ENCODE measurements around the gene REPS2.

Gene REPS2

DNA sequence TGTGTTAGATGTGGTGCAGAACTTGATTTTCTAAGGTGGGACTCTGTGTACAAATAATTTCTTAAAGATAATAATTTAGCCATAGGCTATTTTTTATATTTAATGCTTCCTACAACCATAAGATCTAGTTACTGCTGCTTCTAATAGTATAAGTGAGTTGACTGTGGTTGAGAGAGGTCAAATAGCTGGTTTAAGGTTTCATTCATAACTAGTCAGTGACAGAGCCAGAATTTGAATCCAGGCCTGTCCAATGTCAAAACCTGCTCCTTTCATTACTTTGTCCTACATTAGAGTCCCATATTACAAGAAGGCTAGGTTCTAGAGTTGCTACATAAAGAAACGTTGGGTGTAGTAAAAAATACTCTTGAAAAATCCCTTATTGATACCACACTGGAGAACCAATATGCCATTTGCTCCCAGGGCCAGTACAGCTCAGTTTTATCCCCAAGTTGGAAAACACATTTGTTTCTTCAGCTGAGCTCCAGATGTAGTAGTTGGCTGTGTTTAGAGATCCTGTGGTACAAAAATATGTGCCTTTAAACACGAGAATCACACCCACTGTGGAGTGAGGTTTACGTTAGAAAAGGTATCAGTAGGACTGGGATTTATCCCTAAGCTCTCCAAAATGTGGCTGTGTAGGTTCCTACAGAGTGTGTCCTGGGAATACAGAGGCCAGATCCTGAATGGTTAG, 84.3 kb downstream of the REPS2 start:
- Histone ChIP-seq H3K36me3 (ENCODE audit: control insufficient read depth in 2 of 2, insufficient read depth in 2 of 2, low read length in 2 of 2) (no peaks in the 10 kb centered on the region), H3K9ac (ENCODE audit: low read depth in 1 of 2, low read length in 2 of 2) (no peak overlapping the region), H3K27me3 (ENCODE audit: control insufficient read depth in 2 of 2, insufficient read depth in 2 of 2, low read length in 2 of 2) (peaks cover 0 to 8% of the 10 kb centered on the region in 2 donors), H3K4me3 (ENCODE audit: low read length in 2 of 2) (no peak overlapping the region), H3K4me1 (ENCODE audit: control insufficient read depth in 2 of 2, insufficient read depth in 2 of 2, low read length in 2 of 2) (peaks cover 0 to 2% of the 10 kb centered on the region in 2 donors), H3K27ac (ENCODE audit: low read depth in 2 of 2, low read length in 2 of 2) (no peak overlapping the region), H3K9me3 (ENCODE audit: control insufficient read depth in 2 of 2, low read length in 2 of 2) (no peaks in the 10 kb centered on the region)

- Histone ChIP-seq H3K9ac (ENCODE audit: low read depth in 1 of 2, low read length in 2 of 2) (no peak overlapping the region), H3K27ac (ENCODE audit: low read depth in 2 of 2, low read length in 2 of 2) (no peak overlapping the region), H3K4me3 (ENCODE audit: low read length in 2 of 2) (no peak overlapping the region), H3K4me1 (ENCODE audit: control insufficient read depth in 2 of 2, insufficient read depth in 2 of 2, low read length in 2 of 2) (peaks cover 0 to 2% of the 10 kb centered on the region in 2 donors), H3K9me3 (ENCODE audit: control insufficient read depth in 2 of 2, low read length in 2 of 2) (no peaks in the 10 kb centered on the region), H3K36me3 (ENCODE audit: control insufficient read depth in 2 of 2, insufficient read depth in 2 of 2, low read length in 2 of 2) (no peaks in the 10 kb centered on the region), H3K27me3 (ENCODE audit: control insufficient read depth in 2 of 2, insufficient read depth in 2 of 2, low read length in 2 of 2) (peaks cover 0 to 8% of the 10 kb centered on the region in 2 donors)
Observed at GRCh38 chrX:17031827-17032226, 85.4 kb downstream of the REPS2 start.

GRCh38 chrX:17032351-17032750, 85.9 kb downstream of the REPS2 start:
- H3K9ac ChIP-seq (ENCODE audit: low read depth in 1 of 2, low read length in 2 of 2): no peak overlapping the region
- H3K27ac ChIP-seq (ENCODE audit: low read depth in 2 of 2, low read length in 2 of 2): no peak overlapping the region
- H3K9me3 ChIP-seq (ENCODE audit: control insufficient read depth in 2 of 2, low read length in 2 of 2): no peaks in the 10 kb centered on the region
- H3K4me1 ChIP-seq (ENCODE audit: control insufficient read depth in 2 of 2, insufficient read depth in 2 of 2, low read length in 2 of 2): peaks cover 0 to 2% of the 10 kb centered on the region in 2 donors
- H3K4me3 ChIP-seq (ENCODE audit: low read length in 2 of 2): no peak overlapping the region
- no peaks in the 10 kb centered on the region for H3K36me3 ChIP-seq (ENCODE audit: control insufficient read depth in 2 of 2, insufficient read depth in 2 of 2, low read length in 2 of 2)
- H3K27me3 ChIP-seq (ENCODE audit: control insufficient read depth in 2 of 2, insufficient read depth in 2 of 2, low read length in 2 of 2): peaks cover 0 to 8% of the 10 kb centered on the region in 2 donors

GRCh38 chrX:17033225-17033624, 86.8 kb downstream of the REPS2 start:
- peaks cover 0 to 4% of the 10 kb centered on the region in 2 donors for H3K27me3 ChIP-seq (ENCODE audit: control insufficient read depth in 2 of 2, insufficient read depth in 2 of 2, low read length in 2 of 2)
- H3K4me1 ChIP-seq (ENCODE audit: control insufficient read depth in 2 of 2, insufficient read depth in 2 of 2, low read length in 2 of 2): peaks cover 0 to 2% of the 10 kb centered on the region in 2 donors
- H3K36me3 ChIP-seq (ENCODE audit: control insufficient read depth in 2 of 2, insufficient read depth in 2 of 2, low read length in 2 of 2): no peaks in the 10 kb centered on the region
- no peaks in the 10 kb centered on the region for H3K9me3 ChIP-seq (ENCODE audit: control insufficient read depth in 2 of 2, low read length in 2 of 2)
- H3K27ac ChIP-seq (ENCODE audit: low read depth in 2 of 2, low read length in 2 of 2): no peak overlapping the region
- no peak overlapping the region for H3K4me3 ChIP-seq (ENCODE audit: low read length in 2 of 2)
- H3K9ac ChIP-seq (ENCODE audit: low read depth in 1 of 2, low read length in 2 of 2): no peak overlapping the region

DNA sequence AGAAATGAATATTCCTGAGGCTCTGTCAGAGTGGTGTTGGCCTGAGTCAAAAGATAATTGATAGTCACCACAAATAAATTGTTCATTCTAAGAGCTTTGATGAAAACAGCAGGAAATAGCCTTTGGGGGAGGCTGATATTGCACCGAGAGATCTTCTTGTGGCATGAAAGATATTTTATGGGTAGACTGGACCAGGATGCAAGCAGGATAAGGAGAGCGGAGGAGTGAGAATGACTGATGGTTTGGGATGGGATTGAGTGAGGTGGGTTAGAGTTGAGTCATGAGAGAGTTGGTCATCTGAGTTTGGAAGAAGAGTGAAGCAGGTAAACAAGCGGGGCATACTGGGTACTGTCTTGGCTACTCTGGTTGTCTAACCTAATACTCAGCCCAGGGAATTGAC, 88.7 kb downstream of the REPS2 start:
- Histone ChIP-seq H3K36me3 (ENCODE audit: control insufficient read depth in 2 of 2, insufficient read depth in 2 of 2, low read length in 2 of 2) (no peaks in the 10 kb centered on the region), H3K27me3 (ENCODE audit: control insufficient read depth in 2 of 2, insufficient read depth in 2 of 2, low read length in 2 of 2) (peaks cover 0 to 6% of the 10 kb centered on the region in 2 donors), H3K9me3 (ENCODE audit: control insufficient read depth in 2 of 2, low read length in 2 of 2) (no peaks in the 10 kb centered on the region), H3K4me1 (ENCODE audit: control insufficient read depth in 2 of 2, insufficient read depth in 2 of 2, low read length in 2 of 2) (peaks cover 0 to 2% of the 10 kb centered on the region in 2 donors), H3K9ac (ENCODE audit: low read depth in 1 of 2, low read length in 2 of 2) (no peak overlapping the region), H3K27ac (ENCODE audit: low read depth in 2 of 2, low read length in 2 of 2) (no peak overlapping the region), H3K4me3 (ENCODE audit: low read length in 2 of 2) (no peak overlapping the region)

GRCh38 chrX:17036171-17036961, 89.9 kb downstream of the REPS2 start:
- H3K4me1 ChIP-seq (ENCODE audit: control insufficient read depth in 2 of 2, insufficient read depth in 2 of 2, low read length in 2 of 2): no peaks in the 10 kb centered on the region
- no peak overlapping the region for H3K27ac ChIP-seq (ENCODE audit: low read depth in 2 of 2, low read length in 2 of 2)

DNA sequence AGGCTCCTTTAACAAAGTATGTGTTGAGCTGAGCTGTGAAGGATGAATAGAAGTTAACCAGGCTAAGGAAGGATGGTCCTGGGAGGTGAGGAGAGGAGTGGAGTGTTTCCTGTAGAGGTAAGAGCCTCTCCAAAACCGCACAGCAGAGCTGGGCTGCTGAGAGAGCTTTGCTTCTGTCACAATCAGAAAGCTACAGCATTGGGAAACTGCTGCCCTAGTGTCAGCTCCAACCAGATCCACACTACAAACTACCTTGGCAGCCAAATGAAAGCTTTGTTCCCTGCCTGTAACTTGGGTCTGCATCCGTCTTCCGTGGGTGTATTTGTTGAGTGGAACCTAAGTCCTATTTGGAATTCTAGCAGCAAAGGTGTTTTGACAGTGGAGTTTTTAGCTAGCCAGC, 91.8 kb downstream of the REPS2 start:
- Histone ChIP-seq H3K9me3 (ENCODE audit: control insufficient read depth in 2 of 2, low read length in 2 of 2) (no peaks in the 10 kb centered on the region), H3K36me3 (ENCODE audit: control insufficient read depth in 2 of 2, insufficient read depth in 2 of 2, low read length in 2 of 2) (no peaks in the 10 kb centered on the region), H3K27ac (ENCODE audit: low read depth in 2 of 2, low read length in 2 of 2) (no peak overlapping the region), H3K4me3 (ENCODE audit: low read length in 2 of 2) (no peak overlapping the region), H3K4me1 (ENCODE audit: control insufficient read depth in 2 of 2, insufficient read depth in 2 of 2, low read length in 2 of 2) (no peaks in the 10 kb centered on the region), H3K27me3 (ENCODE audit: control insufficient read depth in 2 of 2, insufficient read depth in 2 of 2, low read length in 2 of 2) (peaks cover 3 to 6% of the 10 kb centered on the region in 2 donors), H3K9ac (ENCODE audit: low read depth in 1 of 2, low read length in 2 of 2) (no peak overlapping the region)

More at GRCh38 chrX:17036171-17036961, 89.9 kb downstream of the REPS2 start:
- Histone ChIP-seq H3K36me3 (ENCODE audit: control insufficient read depth in 2 of 2, insufficient read depth in 2 of 2, low read length in 2 of 2) (no peaks in the 10 kb centered on the region), H3K4me3 (ENCODE audit: low read length in 2 of 2) (no peak overlapping the region), H3K9ac (ENCODE audit: low read depth in 1 of 2, low read length in 2 of 2) (no peak overlapping the region), H3K9me3 (ENCODE audit: control insufficient read depth in 2 of 2, low read length in 2 of 2) (no peaks in the 10 kb centered on the region), H3K27me3 (ENCODE audit: control insufficient read depth in 2 of 2, insufficient read depth in 2 of 2, low read length in 2 of 2) (peaks cover 3 to 6% of the 10 kb centered on the region in 2 donors)

DNA sequence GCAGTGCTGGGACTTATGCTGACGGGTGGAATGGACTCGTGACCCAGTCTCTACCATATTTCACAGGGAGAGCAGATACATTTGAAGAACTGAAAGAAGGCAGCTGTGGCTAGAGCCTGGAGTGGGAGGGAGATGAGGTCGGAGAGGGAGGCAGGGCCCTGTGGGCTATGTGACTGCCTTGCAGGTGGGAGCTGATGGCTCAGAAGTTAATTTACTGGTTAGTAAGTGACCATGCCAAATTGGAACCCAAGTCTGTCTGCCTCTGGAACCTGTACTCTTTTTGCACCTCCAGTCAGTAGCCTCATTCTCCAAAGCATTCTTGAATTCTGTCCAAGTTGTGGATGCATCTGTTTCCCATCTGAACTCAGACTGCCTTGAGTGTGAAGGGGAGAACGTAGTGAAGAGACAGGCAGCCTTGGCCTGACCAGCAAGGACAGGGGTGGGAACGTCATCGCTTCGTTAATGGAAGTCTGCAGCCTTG, 92.3 kb downstream of the REPS2 start:
- H3K36me3 ChIP-seq (ENCODE audit: control insufficient read depth in 2 of 2, insufficient read depth in 2 of 2, low read length in 2 of 2): no peaks in the 10 kb centered on the region
- no peaks in the 10 kb centered on the region for H3K4me1 ChIP-seq (ENCODE audit: control insufficient read depth in 2 of 2, insufficient read depth in 2 of 2, low read length in 2 of 2)
- H3K9ac ChIP-seq (ENCODE audit: low read depth in 1 of 2, low read length in 2 of 2): no peak overlapping the region
- no peaks in the 10 kb centered on the region for H3K9me3 ChIP-seq (ENCODE audit: control insufficient read depth in 2 of 2, low read length in 2 of 2)
- no peak overlapping the region for H3K27ac ChIP-seq (ENCODE audit: low read depth in 2 of 2, low read length in 2 of 2)
- H3K4me3 ChIP-seq (ENCODE audit: low read length in 2 of 2): no peak overlapping the region
- H3K27me3 ChIP-seq (ENCODE audit: control insufficient read depth in 2 of 2, insufficient read depth in 2 of 2, low read length in 2 of 2): peaks cover 3 to 6% of the 10 kb centered on the region in 2 donors

DNA sequence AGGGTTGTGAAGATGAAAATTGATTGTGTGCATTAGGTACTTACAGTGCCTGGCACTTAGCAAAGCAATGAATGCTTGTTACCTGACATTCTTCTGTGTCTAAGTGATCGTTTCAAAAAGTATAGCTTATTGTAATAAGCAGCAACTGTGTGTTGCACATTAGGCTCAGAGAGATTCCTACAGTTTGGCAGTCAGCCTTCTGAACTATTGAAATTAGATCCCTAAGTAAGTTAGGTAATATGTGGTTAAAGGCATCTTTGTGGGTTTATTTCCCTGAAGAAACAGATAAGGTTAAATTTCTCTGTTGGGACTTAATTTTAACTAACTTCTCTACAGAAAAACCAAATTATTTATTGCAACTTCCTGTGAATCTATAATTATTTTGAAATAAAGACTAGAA, 93.4 kb downstream of the REPS2 start:
- H3K9me3 ChIP-seq (ENCODE audit: control insufficient read depth in 2 of 2, low read length in 2 of 2): no peaks in the 10 kb centered on the region
- H3K9ac ChIP-seq (ENCODE audit: low read depth in 1 of 2, low read length in 2 of 2): no peak overlapping the region
- H3K27me3 ChIP-seq (ENCODE audit: control insufficient read depth in 2 of 2, insufficient read depth in 2 of 2, low read length in 2 of 2): peaks cover 3 to 6% of the 10 kb centered on the region in 2 donors
- H3K4me1 ChIP-seq (ENCODE audit: control insufficient read depth in 2 of 2, insufficient read depth in 2 of 2, low read length in 2 of 2): no peaks in the 10 kb centered on the region
- H3K36me3 ChIP-seq (ENCODE audit: control insufficient read depth in 2 of 2, insufficient read depth in 2 of 2, low read length in 2 of 2): no peaks in the 10 kb centered on the region
- H3K4me3 ChIP-seq (ENCODE audit: low read length in 2 of 2): no peak overlapping the region
- H3K27ac ChIP-seq (ENCODE audit: low read depth in 2 of 2, low read length in 2 of 2): no peak overlapping the region

GRCh38 chrX:17040711-17041110, 94.3 kb downstream of the REPS2 start:
- Histone ChIP-seq H3K27ac (ENCODE audit: low read depth in 2 of 2, low read length in 2 of 2) (no peak overlapping the region), H3K4me3 (ENCODE audit: low read length in 2 of 2) (no peak overlapping the region), H3K4me1 (ENCODE audit: control insufficient read depth in 2 of 2, insufficient read depth in 2 of 2, low read length in 2 of 2) (no peaks in the 10 kb centered on the region), H3K9me3 (ENCODE audit: control insufficient read depth in 2 of 2, low read length in 2 of 2) (no peaks in the 10 kb centered on the region), H3K27me3 (ENCODE audit: control insufficient read depth in 2 of 2, insufficient read depth in 2 of 2, low read length in 2 of 2) (peaks cover 3 to 6% of the 10 kb centered on the region in 2 donors), H3K36me3 (ENCODE audit: control insufficient read depth in 2 of 2, insufficient read depth in 2 of 2, low read length in 2 of 2) (no peaks in the 10 kb centered on the region), H3K9ac (ENCODE audit: low read depth in 1 of 2, low read length in 2 of 2) (no peak overlapping the region)

Data from mucosa of rectum (tissue), 2 donors.